ENCODE data around the gene SYNGAP1.
A peak's percentile ranks its signal among the peaks of the same experiment; 100 is the strongest.

Gene SYNGAP1

DNA sequence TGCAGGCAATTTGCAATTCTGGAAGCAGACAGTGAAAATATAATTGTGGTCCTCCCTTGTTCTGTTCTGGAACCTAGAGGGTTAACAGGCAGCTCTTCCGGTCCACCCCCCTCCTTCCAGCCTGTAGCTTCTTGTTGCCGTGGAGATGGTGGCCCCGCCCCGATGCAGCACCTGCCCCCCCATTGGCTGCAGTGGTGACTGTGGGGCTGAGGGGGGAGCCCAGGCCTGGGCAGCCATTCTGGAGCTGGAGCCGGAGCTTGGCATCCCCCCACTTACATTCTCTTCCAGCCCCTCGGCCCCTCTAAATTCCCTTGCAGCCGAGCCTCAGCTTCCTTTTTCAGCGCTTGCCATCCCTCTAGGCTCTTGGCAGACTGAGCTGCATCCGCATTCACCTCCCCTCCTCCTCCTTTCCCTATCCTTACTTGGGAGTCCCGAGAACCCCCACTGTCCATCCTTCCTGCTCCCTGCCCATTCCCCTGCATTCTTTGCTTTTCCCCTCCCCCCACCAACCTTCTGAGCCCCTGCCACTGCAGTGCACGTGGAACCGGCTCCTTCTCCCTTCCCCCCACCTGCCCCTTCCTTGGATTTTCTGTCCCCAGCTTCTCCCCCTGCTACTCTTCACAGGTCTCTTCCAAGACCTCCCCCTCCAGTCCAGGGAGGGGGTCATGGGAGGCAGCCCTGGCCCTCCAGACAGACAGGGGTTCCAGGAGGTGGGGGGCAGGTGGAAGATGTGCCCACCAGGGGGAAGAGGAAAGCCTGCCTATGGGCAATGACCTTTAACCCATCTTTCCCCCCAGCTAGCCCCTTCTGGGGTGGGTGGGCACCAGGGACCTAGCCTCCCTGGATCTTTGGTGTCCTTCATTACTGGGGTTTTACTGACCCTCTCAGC lies 11.4 kb downstream of the SYNGAP1 start:
- Histone ChIP-seq H3K4me2 (ENCODE audit: insufficient read depth, low read length) (peak overlapping the region; percentile 52), H3K4me1 (ENCODE audit: insufficient read depth, low read length) (peaks cover 49% of the 10 kb centered on the region), H4K20me1 (ENCODE audit: insufficient read depth, low read length) (peaks cover 23% of the 10 kb centered on the region), H2AFZ (ENCODE audit: low read depth, low read length) (no peak overlapping the region), H3K27ac (ENCODE audit: low read length) (peak overlapping the region; percentile 52), H3K79me2 (ENCODE audit: insufficient read depth, low read length) (peaks cover 26% of the 10 kb centered on the region), H3K36me3 (ENCODE audit: insufficient read depth, low read length) (peaks cover 22% of the 10 kb centered on the region), H3K4me3 (ENCODE audit: low read depth in 1 of 2, low read length in 2 of 2) (peak overlapping the region in 1 of 2 experiments; percentile 33; a peak in 1 of 4 replicates), H3K27me3 (ENCODE audit: insufficient read depth, low read length, poor library complexity) (no peaks in the 10 kb centered on the region), H3K9ac (ENCODE audit: low read depth, low read length) (peak overlapping the region; percentile 4; the same call in 1 of the 2 replicates), H3K9me3 (ENCODE audit: insufficient read depth, low read length, severe bottlenecking) (no peaks in the 10 kb centered on the region)
- ATAC-seq (ENCODE audit: insufficient read depth, low read depth) = peak; percentile 54
- peak; percentile 77 for DNase-seq
- TF ChIP-seq EZH2 (IDR thresholded peaks at IDR 0.05; ENCODE audit: borderline replicate concordance, low read depth, low read length, severe bottlenecking) (no peak), CTCF (IDR thresholded peaks at IDR 0.05; ENCODE audit: borderline replicate concordance, extremely low read depth, low read length, poor library complexity, severe bottlenecking) (no peak)

DNA sequence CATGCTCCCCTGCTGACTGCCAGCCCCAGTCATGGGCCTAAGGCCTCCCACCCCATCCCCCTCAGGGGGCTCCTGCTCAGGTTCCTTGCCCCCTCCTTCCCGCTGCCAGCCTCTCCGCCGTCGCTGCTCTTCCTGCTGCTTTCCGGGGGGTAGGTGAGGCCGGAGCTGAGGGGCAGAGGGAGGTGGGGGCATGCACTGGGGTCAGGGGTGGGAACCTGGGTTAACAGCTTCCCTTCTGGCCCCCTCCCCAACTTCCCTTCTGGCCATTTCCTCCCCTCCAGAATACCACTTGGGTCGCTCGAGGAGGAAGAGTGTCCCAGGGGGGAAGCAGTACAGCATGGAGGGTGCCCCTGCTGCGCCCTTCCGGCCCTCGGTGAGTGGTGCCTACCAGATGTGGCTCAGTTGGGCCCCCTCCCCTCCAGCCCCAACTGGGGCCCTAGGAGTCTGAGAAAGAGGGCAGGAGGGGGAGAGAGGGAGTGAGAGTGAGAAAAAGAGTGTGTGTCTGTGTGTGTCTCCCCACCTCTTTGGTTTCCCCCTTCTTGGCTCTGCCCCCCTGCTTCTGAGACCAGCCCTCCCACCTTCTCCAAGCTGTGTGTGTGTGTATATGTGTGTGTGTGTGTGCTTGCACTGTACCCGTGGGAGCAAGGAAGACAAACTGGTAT lies 12.1 kb downstream of the SYNGAP1 start:
- no peaks in the 10 kb centered on the region for H3K9me3 ChIP-seq (ENCODE audit: insufficient read depth, low read length, severe bottlenecking)
- peak overlapping the region; percentile 14; the same call in 1 of the 2 replicates for H3K9ac ChIP-seq (ENCODE audit: low read depth, low read length)
- H3K27me3 ChIP-seq (ENCODE audit: insufficient read depth, low read length, poor library complexity) = no peaks in the 10 kb centered on the region
- peak overlapping the region; percentile 52 for H3K4me2 ChIP-seq (ENCODE audit: insufficient read depth, low read length)
- peaks cover 26% of the 10 kb centered on the region for H3K79me2 ChIP-seq (ENCODE audit: insufficient read depth, low read length)
- ATAC-seq (ENCODE audit: insufficient read depth, low read depth) (peak; percentile 51), DNase-seq (peak; percentile 48)
- peaks cover 29% of the 10 kb centered on the region for H3K36me3 ChIP-seq (ENCODE audit: insufficient read depth, low read length)
- peak overlapping the region in 1 of 2 experiments; percentile 33; a peak in 1 of 4 replicates for H3K4me3 ChIP-seq (ENCODE audit: low read depth in 1 of 2, low read length in 2 of 2)
- H2AFZ ChIP-seq (ENCODE audit: low read depth, low read length) = no peak overlapping the region
- TF ChIP-seq EZH2 (IDR thresholded peaks at IDR 0.05; ENCODE audit: borderline replicate concordance, low read depth, low read length, severe bottlenecking) = no peak
- no peak for TF ChIP-seq CTCF (IDR thresholded peaks at IDR 0.05; ENCODE audit: borderline replicate concordance, extremely low read depth, low read length, poor library complexity, severe bottlenecking)
- peak overlapping the region; percentile 52 for H3K27ac ChIP-seq (ENCODE audit: low read length)
- peaks cover 23% of the 10 kb centered on the region for H4K20me1 ChIP-seq (ENCODE audit: insufficient read depth, low read length)
- peaks cover 42% of the 10 kb centered on the region for H3K4me1 ChIP-seq (ENCODE audit: insufficient read depth, low read length)

GRCh38 chr6:33432546-33432945 lies 12.7 kb downstream of the SYNGAP1 start:
- Histone ChIP-seq H3K9me3 (ENCODE audit: insufficient read depth, low read length, severe bottlenecking) (no peaks in the 10 kb centered on the region), H3K4me3 (ENCODE audit: low read depth in 1 of 2, low read length in 2 of 2) (no peak overlapping the region), H4K20me1 (ENCODE audit: insufficient read depth, low read length) (peaks cover 18% of the 10 kb centered on the region), H3K36me3 (ENCODE audit: insufficient read depth, low read length) (peaks cover 34% of the 10 kb centered on the region), H3K27ac (ENCODE audit: low read length) (peak overlapping the region; percentile 52; the same call in 1 of the 2 replicates), H3K9ac (ENCODE audit: low read depth, low read length) (0 out of 2 replicates have a peak overlapping the region, but pooled peaks have one; percentile 14), H2AFZ (ENCODE audit: low read depth, low read length) (no peak overlapping the region), H3K4me2 (ENCODE audit: insufficient read depth, low read length) (peak overlapping the region; percentile 52; the same call in 1 of the 2 replicates), H3K27me3 (ENCODE audit: insufficient read depth, low read length, poor library complexity) (no peaks in the 10 kb centered on the region), H3K79me2 (ENCODE audit: insufficient read depth, low read length) (peaks cover 26% of the 10 kb centered on the region), H3K4me1 (ENCODE audit: insufficient read depth, low read length) (peaks cover 37% of the 10 kb centered on the region)
- ATAC-seq (ENCODE audit: insufficient read depth, low read depth) = no peak
- TF ChIP-seq EZH2 (IDR thresholded peaks at IDR 0.05; ENCODE audit: borderline replicate concordance, low read depth, low read length, severe bottlenecking) = no peak
- DNase-seq = no peak

All from DND-41 (cell line).